ENCODE measurements around the gene UCMA.

- TF ChIP-seq, protein P1, sequence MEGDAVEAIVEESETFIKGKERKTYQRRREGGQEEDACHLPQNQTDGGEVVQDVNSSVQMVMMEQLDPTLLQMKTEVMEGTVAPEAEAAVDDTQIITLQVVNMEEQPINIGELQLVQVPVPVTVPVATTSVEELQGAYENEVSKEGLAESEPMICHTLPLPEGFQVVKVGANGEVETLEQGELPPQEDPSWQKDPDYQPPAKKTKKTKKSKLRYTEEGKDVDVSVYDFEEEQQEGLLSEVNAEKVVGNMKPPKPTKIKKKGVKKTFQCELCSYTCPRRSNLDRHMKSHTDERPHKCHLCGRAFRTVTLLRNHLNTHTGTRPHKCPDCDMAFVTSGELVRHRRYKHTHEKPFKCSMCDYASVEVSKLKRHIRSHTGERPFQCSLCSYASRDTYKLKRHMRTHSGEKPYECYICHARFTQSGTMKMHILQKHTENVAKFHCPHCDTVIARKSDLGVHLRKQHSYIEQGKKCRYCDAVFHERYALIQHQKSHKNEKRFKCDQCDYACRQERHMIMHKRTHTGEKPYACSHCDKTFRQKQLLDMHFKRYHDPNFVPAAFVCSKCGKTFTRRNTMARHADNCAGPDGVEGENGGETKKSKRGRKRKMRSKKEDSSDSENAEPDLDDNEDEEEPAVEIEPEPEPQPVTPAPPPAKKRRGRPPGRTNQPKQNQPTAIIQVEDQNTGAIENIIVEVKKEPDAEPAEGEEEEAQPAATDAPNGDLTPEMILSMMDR (IDR thresholded peaks at IDR 0.05): no peak
- TF ChIP-seq POLR2AphosphoS5 (IDR thresholded peaks at IDR 0.05): no peak
- no peak for TF ChIP-seq EP300 (IDR thresholded peaks at IDR 0.05)
Measured at GRCh38 chr10:13183625-13184024, 50.5 kb downstream of the UCMA start.

Measured in upper lobe of left lung (tissue), 4 donors.